Epithelial cell of esophagus (primary cell): ENCODE data around the gene LEF1.

Source experiments
- DNase-seq: peaks from one replicate; pipeline ENCODE4 v3.0.0; 2010; ENCODE audit warnings: low read depth
- H3K4me3 ChIP-seq: 2 replicates; pipeline ENCODE4 v1.5.1; 2011; ENCODE audit warnings: mild to moderate bottlenecking, low read length, control low read depth
- CTCF ChIP-seq: IDR thresholded peaks from 2 replicates; pipeline ENCODE4 v1.5.1; 2011; ENCODE audit warnings: low read depth, mild to moderate bottlenecking, low read length, control low read depth, inconsistent platforms; ENCODE audit not compliant: insufficient read depth; ENCODE audit errors: missing control alignments

Gene LEF1

GRCh38 chr4:108142870-108143269 lies 25.9 kb downstream of the LEF1 start:
- H3K4me3 ChIP-seq = no peak overlapping the region
- DNase-seq = no peak

GRCh38 chr4:108141213-108141950 lies 27.4 kb downstream of the LEF1 start:
- no peak for TF ChIP-seq CTCF
- no peak for DNase-seq
- H3K4me3 ChIP-seq = no peak overlapping the region

More at GRCh38 chr4:108142870-108143269, 25.9 kb downstream of the LEF1 start:
- no peak for TF ChIP-seq CTCF

GRCh38 chr4:108140328-108140727 lies 28.4 kb downstream of the LEF1 start:
- no peak for TF ChIP-seq CTCF
- no peak for DNase-seq
- no peak overlapping the region for H3K4me3 ChIP-seq

- TF ChIP-seq CTCF = no peak
- no peak overlapping the region for H3K4me3 ChIP-seq
- DNase-seq = no peak
Observed at GRCh38 chr4:108139089-108139488, 29.6 kb downstream of the LEF1 start.

- no peak for TF ChIP-seq CTCF
- peak; percentile 70 for DNase-seq
- no peak overlapping the region for H3K4me3 ChIP-seq
Observed at GRCh38 chr4:108135549-108136209, 33.1 kb downstream of the LEF1 start.

GRCh38 chr4:108130955-108131354 lies 37.8 kb downstream of the LEF1 start:
- TF ChIP-seq CTCF = no peak
- no peak for DNase-seq
- H3K4me3 ChIP-seq = no peak overlapping the region
